ENCODE data around the gene MOAP1.

GRCh38 chr14:93232159-93232558 lies 47.5 kb upstream of the MOAP1 start:
- TF ChIP-seq, protein P1, sequence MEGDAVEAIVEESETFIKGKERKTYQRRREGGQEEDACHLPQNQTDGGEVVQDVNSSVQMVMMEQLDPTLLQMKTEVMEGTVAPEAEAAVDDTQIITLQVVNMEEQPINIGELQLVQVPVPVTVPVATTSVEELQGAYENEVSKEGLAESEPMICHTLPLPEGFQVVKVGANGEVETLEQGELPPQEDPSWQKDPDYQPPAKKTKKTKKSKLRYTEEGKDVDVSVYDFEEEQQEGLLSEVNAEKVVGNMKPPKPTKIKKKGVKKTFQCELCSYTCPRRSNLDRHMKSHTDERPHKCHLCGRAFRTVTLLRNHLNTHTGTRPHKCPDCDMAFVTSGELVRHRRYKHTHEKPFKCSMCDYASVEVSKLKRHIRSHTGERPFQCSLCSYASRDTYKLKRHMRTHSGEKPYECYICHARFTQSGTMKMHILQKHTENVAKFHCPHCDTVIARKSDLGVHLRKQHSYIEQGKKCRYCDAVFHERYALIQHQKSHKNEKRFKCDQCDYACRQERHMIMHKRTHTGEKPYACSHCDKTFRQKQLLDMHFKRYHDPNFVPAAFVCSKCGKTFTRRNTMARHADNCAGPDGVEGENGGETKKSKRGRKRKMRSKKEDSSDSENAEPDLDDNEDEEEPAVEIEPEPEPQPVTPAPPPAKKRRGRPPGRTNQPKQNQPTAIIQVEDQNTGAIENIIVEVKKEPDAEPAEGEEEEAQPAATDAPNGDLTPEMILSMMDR (IDR thresholded peaks at IDR 0.05): no peak
- TF ChIP-seq POLR2A (IDR thresholded peaks at IDR 0.05) (no peak), POLR2AphosphoS5 (IDR thresholded peaks at IDR 0.05) (no peak)

Measured in breast epithelium (tissue), 3 donors.